Measurements from ENCODE around the gene GLB1L2. TPM values are rescaled to one million over a fixed set of nuclear protein-coding genes. Genes with fewer than 3 reads are reported as not detected.

Gene GLB1L2
- total RNA-seq, 1 donor from 2014 or later, result 4.2 TPM

GRCh38 chr11:134405436-134405835 is 73.6 kb downstream of the GLB1L2 start:
- DNase-seq (ENCODE audit: low read depth), result no peak

GRCh38 chr11:134405841-134406240 is 74.1 kb downstream of the GLB1L2 start:
- no peak for DNase-seq (ENCODE audit: low read depth)

DNA sequence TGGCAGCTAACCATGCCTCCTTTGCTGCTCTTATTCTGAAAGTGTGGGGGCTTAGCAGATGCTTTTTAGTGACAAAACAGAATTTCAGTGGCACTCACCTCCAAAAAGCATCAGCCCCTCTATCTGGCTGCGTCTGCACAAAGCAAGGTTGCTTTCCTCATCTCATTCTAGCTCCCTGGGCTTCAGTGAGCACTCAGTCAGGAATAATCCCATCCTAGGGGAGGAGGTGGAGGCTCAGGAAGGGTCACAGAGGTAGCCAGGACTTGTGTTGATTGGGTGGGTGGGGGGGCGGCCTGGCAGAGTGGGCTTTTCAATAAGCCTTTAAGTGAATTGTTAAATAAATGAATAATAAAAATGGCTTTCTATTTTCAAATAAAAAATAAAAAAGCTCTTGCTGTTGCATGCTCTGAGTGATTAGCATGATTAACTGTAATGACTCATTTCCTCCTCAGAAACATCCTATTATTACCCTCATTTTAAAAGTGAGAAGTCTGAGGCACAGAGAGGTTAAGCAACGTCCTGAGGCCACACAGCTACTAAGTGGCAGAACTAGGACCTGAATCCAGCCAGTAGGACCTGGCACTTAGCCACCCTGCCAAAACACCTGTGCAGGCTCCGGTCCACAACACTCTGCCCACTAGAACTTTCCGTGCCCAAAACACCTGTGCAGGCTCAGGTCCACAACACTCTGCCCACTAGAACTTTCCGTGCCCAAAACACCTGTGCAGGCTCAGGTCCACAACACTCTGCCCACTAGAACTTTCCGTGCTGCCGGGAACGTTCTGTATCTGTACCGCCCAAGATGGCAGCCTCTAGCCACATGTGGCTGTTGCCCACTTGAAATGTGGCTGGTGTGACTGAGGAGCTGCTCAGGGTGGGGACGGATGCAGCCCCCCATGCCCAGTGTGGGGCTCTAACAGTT is 74.7 kb downstream of the GLB1L2 start:
- DNase-seq (ENCODE audit: low read depth), result peak; percentile 19

DNA sequence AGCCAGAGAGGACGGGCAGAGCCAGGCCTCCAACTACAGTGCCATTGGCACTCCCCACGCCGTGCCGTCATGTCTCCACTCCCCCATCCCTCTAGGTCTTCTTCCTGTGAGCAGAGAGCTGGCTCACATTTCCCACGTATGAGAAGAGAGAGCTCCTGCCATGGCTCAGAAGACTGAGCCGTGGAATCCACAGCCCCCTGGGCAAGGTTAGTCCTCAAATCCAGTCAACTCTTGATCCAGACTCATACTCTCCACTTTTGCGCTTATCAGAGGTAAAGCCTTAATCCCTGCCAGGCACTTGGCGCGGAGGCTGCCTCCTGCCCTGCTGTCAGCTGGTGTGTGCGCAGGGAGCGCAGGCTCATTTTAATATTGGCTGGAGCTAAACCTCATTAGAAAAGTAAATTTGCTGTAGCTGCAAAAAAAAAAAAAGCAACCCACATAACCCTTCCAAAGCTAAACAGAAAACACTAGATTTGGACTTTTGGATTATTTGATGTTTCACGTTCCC is 75.6 kb downstream of the GLB1L2 start:
- DNase-seq (ENCODE audit: low read depth), result no peak

DNA sequence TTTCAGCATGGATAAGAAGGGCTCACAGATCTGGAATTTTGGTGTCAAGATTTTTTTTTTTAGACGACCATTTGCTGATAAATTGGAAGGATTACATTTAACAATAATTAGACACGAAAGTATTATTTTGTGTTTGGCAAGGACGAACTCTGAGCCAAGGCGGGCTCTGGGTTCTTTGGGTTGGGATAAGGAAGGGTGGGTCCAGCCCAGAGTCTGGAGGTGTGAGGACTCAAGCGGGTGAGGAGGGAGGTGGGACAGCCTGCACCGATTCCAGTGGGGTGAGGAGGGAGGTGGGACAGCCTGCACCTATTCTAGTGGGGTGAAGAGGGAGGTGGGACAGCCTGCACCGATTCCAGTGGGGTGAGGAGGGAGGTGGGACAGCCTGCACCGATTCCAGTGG is 76.1 kb downstream of the GLB1L2 start:
- no peak for DNase-seq (ENCODE audit: low read depth)

GRCh38 chr11:134409552-134410429 is 78.0 kb downstream of the GLB1L2 start:
- DNase-seq (ENCODE audit: low read depth), result no peak

GRCh38 chr11:134410766-134411165 is 79.0 kb downstream of the GLB1L2 start:
- DNase-seq (ENCODE audit: low read depth), result no peak

GRCh38 chr11:134412203-134413042 is 80.6 kb downstream of the GLB1L2 start, which contains the start of gene B3GAT1:
B3GAT1 (minus strand) TSS chr11:134412242; CDS start chr11:134387659, 24,583 bp downstream.
- no peak for DNase-seq (ENCODE audit: low read depth)

DNA sequence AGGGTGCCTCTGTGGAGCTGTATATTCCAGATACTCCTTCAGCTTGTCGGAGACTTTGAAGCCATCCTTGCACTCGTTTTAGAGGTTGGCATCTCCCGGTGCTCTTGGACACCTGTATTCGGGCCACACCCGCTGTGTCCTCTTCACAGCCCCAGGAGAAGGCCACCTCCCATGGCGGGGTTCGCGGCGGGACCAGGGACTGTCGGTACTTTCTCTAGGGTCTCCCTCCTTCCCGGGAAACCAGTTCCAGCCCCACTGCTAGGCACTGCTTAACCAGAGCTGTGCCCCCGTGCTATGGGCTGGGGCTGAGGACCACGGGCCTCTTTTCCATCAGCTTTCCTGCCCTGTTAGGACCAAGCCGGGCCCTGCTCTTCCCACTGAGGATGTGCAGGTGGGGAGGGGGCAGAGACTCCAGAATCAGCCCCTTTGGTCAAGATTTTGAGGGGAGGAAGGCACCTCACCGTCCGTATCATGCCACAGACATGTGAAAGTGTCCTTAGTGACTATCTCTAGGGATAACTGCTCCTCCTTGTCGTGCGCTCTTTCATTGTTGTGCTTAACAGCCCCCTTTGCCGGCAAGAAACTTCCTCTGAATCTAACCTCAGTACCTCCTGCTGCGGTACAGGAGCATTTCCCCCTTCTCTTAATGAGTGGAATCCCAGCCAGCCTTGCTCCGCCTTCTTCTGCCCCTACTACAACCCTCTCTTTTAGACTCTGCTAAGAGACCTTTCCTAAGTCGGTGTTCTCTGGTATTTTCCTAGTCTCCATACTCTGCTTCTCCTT is 81.4 kb downstream of the GLB1L2 start:
- no peak for DNase-seq (ENCODE audit: low read depth)

DNA sequence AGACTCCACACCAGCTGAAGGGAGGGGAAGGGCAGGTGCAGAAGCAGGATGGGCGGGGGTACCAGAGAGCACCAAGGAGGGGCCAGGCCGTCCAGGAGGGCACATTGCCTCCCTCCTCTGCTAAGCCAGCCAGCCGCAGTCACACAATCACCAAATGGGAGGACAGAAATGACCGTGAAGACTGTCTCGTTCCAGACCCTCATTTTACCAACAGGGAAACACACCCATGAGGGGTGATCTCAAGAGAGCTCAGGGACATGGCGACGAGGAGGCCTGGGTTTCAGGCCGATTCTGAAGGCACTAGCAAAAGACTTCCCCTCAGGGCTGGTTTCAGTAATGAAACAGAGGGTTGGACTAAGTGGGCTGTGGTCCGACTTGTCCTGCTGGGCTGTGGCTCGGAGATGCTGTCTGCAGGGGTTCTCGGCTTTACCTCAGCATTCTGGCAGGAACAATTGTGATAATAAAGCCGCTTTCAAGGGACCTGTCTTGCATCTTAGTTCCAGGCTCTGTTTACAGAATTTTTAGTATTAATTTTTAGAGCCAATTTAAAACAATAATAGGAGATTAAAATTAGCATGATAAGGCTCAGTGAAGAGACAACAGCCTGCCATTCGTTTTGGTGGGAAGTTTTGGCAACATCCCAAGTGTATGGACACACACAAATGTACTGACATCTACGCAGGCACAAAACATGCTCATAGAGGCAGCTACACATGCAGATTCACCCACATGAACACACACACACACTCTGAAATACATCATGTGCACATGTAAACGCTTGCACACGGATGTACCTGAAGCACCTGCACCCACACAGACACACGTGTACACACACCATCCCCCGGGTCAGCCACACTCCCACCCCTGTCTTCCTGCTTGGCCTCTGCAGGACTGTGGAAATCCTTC is 82.3 kb downstream of the GLB1L2 start:
- DNase-seq (ENCODE audit: low read depth), result no peak

DNA sequence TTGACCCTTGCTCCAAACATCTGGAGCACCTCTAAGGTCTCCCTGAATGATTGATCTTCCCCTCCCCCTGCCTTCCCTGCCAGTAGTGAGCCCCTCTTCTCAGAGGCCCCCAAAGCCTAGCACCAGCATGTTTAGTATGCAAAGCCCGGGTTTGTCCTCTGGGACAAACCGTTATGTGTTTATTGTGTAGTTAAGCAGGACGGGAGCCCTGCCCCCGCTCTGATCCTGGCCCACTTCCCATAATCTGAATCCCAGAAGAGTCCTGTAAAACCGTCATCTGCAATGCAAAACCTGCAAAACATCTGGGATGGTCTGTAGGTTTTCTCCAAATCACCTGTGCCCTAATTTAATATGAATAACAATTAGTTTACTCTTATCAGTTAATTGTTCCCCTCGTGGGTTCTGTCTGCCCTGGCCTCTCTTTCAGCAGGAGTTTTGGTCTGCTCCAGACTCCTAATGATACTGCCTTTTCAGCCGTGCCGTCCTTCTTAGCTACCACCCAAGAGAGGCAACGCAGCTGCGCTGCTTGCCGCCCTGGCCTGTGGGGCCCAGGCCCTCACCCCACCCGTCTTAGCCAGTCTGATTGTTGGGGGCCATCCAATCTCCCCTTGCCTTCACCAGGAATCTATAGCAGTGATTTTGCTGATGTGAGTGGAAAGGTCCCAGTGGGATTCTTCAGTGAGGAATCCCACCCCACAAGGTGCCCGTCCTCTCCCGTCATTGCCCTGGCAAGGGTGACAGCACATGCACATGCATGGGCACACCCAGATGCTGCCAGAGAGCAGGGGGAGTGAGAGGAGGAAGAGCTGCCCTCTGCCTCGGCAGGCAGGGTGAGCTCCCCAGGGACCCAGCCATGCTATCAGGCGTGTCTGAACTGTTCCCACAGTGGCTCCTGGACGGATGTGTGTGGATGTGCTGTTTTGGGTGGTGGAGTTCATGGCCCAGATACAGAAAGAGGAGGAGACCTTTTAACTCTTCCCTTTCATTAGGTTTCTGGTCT is 83.3 kb downstream of the GLB1L2 start:
- DNase-seq (ENCODE audit: low read depth), result no peak

DNA sequence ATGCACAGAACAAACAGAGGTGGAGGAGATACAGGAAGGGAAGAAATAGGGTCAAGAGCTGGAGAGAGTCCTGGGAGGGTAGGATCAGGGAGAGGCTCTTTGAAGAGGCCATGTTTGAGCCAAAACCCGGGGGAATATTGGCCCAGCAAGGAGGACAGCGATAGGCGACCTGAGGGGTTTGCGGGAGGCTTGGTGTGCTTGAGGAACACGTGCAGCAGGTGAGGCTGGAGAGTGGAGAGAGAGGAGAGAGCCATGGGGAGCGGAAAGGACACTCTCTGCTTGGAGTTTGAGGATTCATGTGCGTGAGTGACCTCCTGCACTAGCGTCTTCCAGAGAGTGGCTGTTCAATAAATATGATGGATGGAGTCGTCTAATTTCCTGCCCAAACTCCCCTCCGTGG is 84.9 kb downstream of the GLB1L2 start:
- no peak for DNase-seq (ENCODE audit: low read depth)

- DNase-seq (ENCODE audit: low read depth), result peak; percentile 9
These were observed 86.4 kb downstream of the GLB1L2 start for GRCh38 chr11:134417871-134418840.

GRCh38 chr11:134423106-134423505 is 91.3 kb downstream of the GLB1L2 start:
- no peak for DNase-seq (ENCODE audit: low read depth)

DNA sequence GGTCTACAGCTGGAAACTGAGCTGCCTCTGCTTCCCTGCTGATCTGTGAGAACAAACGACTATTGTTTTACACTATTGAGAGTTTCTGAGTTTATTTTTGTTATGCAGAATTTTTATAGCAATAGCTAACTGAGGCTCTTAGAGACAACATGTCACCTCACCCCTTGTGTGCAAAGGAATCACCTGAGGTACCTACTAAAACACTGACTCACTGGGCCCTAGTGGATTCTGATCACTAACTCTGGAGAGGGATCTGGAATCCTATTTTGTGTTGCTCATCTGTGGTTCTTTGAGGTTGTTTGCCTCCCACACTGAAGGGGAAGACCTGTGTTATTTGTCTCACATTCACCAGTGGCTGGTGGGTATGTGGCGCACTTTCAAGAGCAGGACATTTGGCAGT is 93.6 kb downstream of the GLB1L2 start:
- DNase-seq (ENCODE audit: low read depth), result no peak

Data from renal cortical epithelial cell (primary cell).